ENCODE results near the gene GPR37. TPM values are rescaled to one million over a fixed set of nuclear protein-coding genes. Genes with fewer than 3 reads are reported as not detected.

The GPR37 gene, protein sequence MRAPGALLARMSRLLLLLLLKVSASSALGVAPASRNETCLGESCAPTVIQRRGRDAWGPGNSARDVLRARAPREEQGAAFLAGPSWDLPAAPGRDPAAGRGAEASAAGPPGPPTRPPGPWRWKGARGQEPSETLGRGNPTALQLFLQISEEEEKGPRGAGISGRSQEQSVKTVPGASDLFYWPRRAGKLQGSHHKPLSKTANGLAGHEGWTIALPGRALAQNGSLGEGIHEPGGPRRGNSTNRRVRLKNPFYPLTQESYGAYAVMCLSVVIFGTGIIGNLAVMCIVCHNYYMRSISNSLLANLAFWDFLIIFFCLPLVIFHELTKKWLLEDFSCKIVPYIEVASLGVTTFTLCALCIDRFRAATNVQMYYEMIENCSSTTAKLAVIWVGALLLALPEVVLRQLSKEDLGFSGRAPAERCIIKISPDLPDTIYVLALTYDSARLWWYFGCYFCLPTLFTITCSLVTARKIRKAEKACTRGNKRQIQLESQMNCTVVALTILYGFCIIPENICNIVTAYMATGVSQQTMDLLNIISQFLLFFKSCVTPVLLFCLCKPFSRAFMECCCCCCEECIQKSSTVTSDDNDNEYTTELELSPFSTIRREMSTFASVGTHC
- total RNA-seq = 1 to 10 TPM; 3.1 to 6.9 (median 6.1) TPM

- H3K27ac ChIP-seq = peak within 1 kb of the TSS; percentile 66
- H3K9me3 ChIP-seq = no peaks in the 10 kb centered on the region
- peaks cover 27% of the 10 kb centered on the region for H3K27me3 ChIP-seq
- peak; percentile 78 to 81 for DNase-seq (ENCODE audit: low spot score in 2 of 2)
- no peak for TF ChIP-seq POLR2A (IDR thresholded peaks at IDR 0.05)
- TF ChIP-seq, protein P1, sequence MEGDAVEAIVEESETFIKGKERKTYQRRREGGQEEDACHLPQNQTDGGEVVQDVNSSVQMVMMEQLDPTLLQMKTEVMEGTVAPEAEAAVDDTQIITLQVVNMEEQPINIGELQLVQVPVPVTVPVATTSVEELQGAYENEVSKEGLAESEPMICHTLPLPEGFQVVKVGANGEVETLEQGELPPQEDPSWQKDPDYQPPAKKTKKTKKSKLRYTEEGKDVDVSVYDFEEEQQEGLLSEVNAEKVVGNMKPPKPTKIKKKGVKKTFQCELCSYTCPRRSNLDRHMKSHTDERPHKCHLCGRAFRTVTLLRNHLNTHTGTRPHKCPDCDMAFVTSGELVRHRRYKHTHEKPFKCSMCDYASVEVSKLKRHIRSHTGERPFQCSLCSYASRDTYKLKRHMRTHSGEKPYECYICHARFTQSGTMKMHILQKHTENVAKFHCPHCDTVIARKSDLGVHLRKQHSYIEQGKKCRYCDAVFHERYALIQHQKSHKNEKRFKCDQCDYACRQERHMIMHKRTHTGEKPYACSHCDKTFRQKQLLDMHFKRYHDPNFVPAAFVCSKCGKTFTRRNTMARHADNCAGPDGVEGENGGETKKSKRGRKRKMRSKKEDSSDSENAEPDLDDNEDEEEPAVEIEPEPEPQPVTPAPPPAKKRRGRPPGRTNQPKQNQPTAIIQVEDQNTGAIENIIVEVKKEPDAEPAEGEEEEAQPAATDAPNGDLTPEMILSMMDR (IDR thresholded peaks at IDR 0.05) = peak in 1 of 2 donors; percentile 6
- H3K4me1 ChIP-seq = peaks cover 17% of the 10 kb centered on the region
- peak within 1 kb of the TSS; percentile 61 for H3K4me3 ChIP-seq
- no peaks in the 10 kb centered on the region for H3K36me3 ChIP-seq
- 4% methylated on average over 32 of the region's 81 CpGs for WGBS
Observed at GRCh38 chr7:124765401-124766352, at the start of gene GPR37. GPR37 (minus strand) TSS chr7:124765792; CDS start chr7:124764976, 816 bp downstream.

GRCh38 chr7:124813994-124814798 lies 48.6 kb upstream of the GPR37 start:
- Histone ChIP-seq H3K4me1 (no peaks in the 10 kb centered on the region), H3K4me3 (no peak overlapping the region), H3K27ac (no peak overlapping the region), H3K36me3 (no peaks in the 10 kb centered on the region), H3K27me3 (no peaks in the 10 kb centered on the region), H3K9me3 (no peaks in the 10 kb centered on the region)
- DNase-seq (ENCODE audit: low spot score in 2 of 2) = no peak
- WGBS = 83% methylated on average over 2 of the region's 2 CpGs
- TF ChIP-seq, protein P1 (IDR thresholded peaks at IDR 0.05) = no peak
- TF ChIP-seq POLR2A (IDR thresholded peaks at IDR 0.05) (no peak), EP300 (IDR thresholded peaks at IDR 0.05) (no peak), POLR2AphosphoS5 (IDR thresholded peaks at IDR 0.05) (no peak)

DNA sequence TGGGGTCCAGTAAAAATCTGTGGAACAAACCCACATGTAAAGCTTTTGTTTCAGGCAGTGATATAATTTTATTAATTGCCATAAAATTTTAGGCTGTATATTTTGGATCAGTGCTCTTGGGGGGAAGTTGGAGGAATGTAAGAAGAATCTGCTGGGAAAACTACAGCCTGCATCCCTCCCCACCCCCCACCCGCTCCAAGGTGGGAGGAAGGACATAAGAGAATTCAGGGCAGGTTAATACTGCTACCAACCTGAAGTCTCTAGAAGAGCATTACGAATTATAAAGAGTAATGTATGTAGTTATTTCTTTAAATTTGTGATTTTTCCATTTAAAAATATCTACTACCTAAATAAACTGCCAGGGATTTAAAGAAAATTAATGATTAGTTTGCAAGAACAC lies 47.2 kb upstream of the GPR37 start:
- H3K4me1 ChIP-seq = no peaks in the 10 kb centered on the region
- DNase-seq (ENCODE audit: low spot score in 2 of 2) = no peak
- 87% methylated on average over 2 of the region's 2 CpGs for WGBS
- no peaks in the 10 kb centered on the region for H3K36me3 ChIP-seq
- TF ChIP-seq POLR2AphosphoS5 (IDR thresholded peaks at IDR 0.05) = no peak
- no peak for TF ChIP-seq EP300 (IDR thresholded peaks at IDR 0.05)
- TF ChIP-seq, protein P1 (IDR thresholded peaks at IDR 0.05) = no peak
- TF ChIP-seq POLR2A (IDR thresholded peaks at IDR 0.05) = no peak
- H3K9me3 ChIP-seq = no peaks in the 10 kb centered on the region
- no peak overlapping the region for H3K4me3 ChIP-seq
- H3K27ac ChIP-seq = no peak overlapping the region
- no peaks in the 10 kb centered on the region for H3K27me3 ChIP-seq

DNA sequence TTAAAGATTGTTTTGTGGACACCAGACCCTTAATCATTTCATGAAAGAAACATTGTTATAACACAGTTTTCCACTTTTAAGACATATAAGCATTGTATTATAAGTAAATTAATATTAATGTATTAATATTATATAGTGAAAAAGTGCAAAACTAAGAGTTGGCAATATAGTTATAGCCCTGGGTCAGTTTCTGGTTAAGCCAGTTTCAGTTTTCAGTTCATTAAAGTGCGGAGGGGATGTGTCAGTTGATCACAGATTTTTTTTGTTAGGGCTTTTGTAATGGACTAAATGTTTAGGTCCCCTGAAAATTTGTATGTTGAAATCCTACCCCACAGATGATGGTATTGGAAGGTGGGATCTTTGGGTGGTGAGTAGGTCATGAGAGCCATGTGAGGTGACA lies 45.7 kb upstream of the GPR37 start:
- TF ChIP-seq, protein P1 (IDR thresholded peaks at IDR 0.05) = no peak
- TF ChIP-seq EP300 (IDR thresholded peaks at IDR 0.05) = no peak
- TF ChIP-seq POLR2A (IDR thresholded peaks at IDR 0.05) = no peak
- no peak for TF ChIP-seq POLR2AphosphoS5 (IDR thresholded peaks at IDR 0.05)
- H3K27me3 ChIP-seq = no peaks in the 10 kb centered on the region
- H3K9me3 ChIP-seq = no peaks in the 10 kb centered on the region
- WGBS = 77% methylated on average over 1 of the region's 1 CpG
- no peaks in the 10 kb centered on the region for H3K36me3 ChIP-seq
- DNase-seq (ENCODE audit: low spot score in 2 of 2) = no peak
- no peak overlapping the region for H3K27ac ChIP-seq
- no peaks in the 10 kb centered on the region for H3K4me1 ChIP-seq
- H3K4me3 ChIP-seq = no peak overlapping the region

Measured in suprapubic skin (tissue), 4 donors.